Caco-2 (cell line): ENCODE results near the gene UNK. TPM values are rescaled to one million over a fixed set of nuclear protein-coding genes. Genes with fewer than 3 reads are reported as not detected.
"Not testable (repeated sequence)": the region's sequence is repeated elsewhere in the genome, so short reads cannot be mapped to it uniquely, and the experiment has no call there.

Experiments used
- BruUV-seq: library from RNA; stranded (reverse); fragments of 400-500 nt; replicated peaks from 2 replicates; lab custom pipeline; 2021; lab: Mats Ljungman, UMichigan
- CTCF ChIA-PET: fragments of 300-600 bp; sonication (Branson Sonifier 250); formaldehyde crosslinking; loops from one replicate; lab custom pipeline; 2022; ENCODE audit warnings: antibody characterized with exemption; lab: Charles Lee
- POLR2A ChIA-PET: fragments of 300-600 bp; sonication (Branson Sonifier 250); formaldehyde crosslinking; loops from one replicate; lab custom pipeline; 2022; ENCODE audit warnings: antibody characterized with exemption; lab: Charles Lee
- DNase-seq, 2 experiments: peaks; one replicate each; pipeline versions ENCODE4 v3.0.0 to v3.0.0-alpha.2; 2020 to 2022
- H3K27me3 ChIP-seq: replicated peaks from 2 replicates; pipeline ENCODE4 v1.6.0; 2011; ENCODE audit warnings: low read length; ENCODE audit not compliant: control insufficient read depth, insufficient read depth
- H3K36me3 ChIP-seq: 2 replicates; pipeline ENCODE4 v1.5.1; 2011; ENCODE audit warnings: low read length; ENCODE audit not compliant: control insufficient read depth, insufficient read depth
- H3K4me1 ChIP-seq: fragments of 250-450 bp; sonication (Bioruptor Pico); 2 replicates; pipeline ENCODE4 v1.5.1; 2020; ENCODE audit warnings: mild to moderate bottlenecking
- H3K4me3 ChIP-seq: 2 replicates; pipeline ENCODE4 v1.5.1; 2011; ENCODE audit warnings: low read depth, mild to moderate bottlenecking, control low read depth, low read length
- H3K9me3 ChIP-seq: fragments of 250-450 bp; sonication (Bioruptor Pico); 2 replicates; pipeline ENCODE4 v1.5.1; 2020; ENCODE audit warnings: mild to moderate bottlenecking, moderate library complexity
- H3K27ac Mint-ChIP-seq: one replicate; pipeline ENCODE4 v1.8.0; 2022; ENCODE audit warnings: mixed read lengths; ENCODE audit not compliant: unreplicated experiment
- H3K27me3 Mint-ChIP-seq: one replicate; pipeline ENCODE4 v1.8.0; 2022; ENCODE audit warnings: mixed read lengths; ENCODE audit not compliant: insufficient read depth, unreplicated experiment
- H3K36me3 Mint-ChIP-seq: one replicate; pipeline ENCODE4 v1.8.0; 2022; ENCODE audit warnings: mild to moderate bottlenecking, mixed read lengths; ENCODE audit not compliant: insufficient read depth, unreplicated experiment
- H3K4me1 Mint-ChIP-seq: one replicate; pipeline ENCODE4 v1.8.0; 2022; ENCODE audit warnings: low read depth, mixed read lengths; ENCODE audit not compliant: unreplicated experiment
- H3K4me3 Mint-ChIP-seq: one replicate; pipeline ENCODE4 v1.8.0; 2022; ENCODE audit warnings: mild to moderate bottlenecking, moderate library complexity, mixed read lengths; ENCODE audit not compliant: unreplicated experiment
- H3K9me3 Mint-ChIP-seq: one replicate; pipeline ENCODE4 v1.8.0; 2022; ENCODE audit warnings: mixed read lengths; ENCODE audit not compliant: unreplicated experiment
- CTCF ChIP-seq, 2 experiments: fragments of 200-600 bp in 1 of 2; IDR thresholded peaks; 1 replicate in 1 of 2; 2 replicates in 1 of 2; pipeline versions ENCODE4 v1.5.1 to v1.8.0; 2011 to 2022; ENCODE audit warnings: antibody characterized with exemption in 1 of 2, control low read depth in 1 of 2, inconsistent platforms in 1 of 2, low read depth in 1 of 2, low read length in 1 of 2, mild to moderate bottlenecking in 1 of 2, moderate library complexity in 1 of 2; ENCODE audit not compliant: insufficient read depth in 1 of 2, severe bottlenecking in 1 of 2, unreplicated experiment in 1 of 2
- intact Hi-C: fragments of 100-400 bp; cut with micrococcal nuclease; formaldehyde crosslinking; loops from one replicate; pipeline ENCODE4 v1.10.0; 2022; ENCODE audit not compliant: unreplicated experiment
- total RNA-seq: library from RNA; stranded (reverse); gene quantifications from 2 replicates; pipeline ENCODE4 v1.2.3, GENCODE V29; 2022

The UNK gene
- total RNA-seq, 1 experiment from 2014 or later = 33.3 TPM

DNA sequence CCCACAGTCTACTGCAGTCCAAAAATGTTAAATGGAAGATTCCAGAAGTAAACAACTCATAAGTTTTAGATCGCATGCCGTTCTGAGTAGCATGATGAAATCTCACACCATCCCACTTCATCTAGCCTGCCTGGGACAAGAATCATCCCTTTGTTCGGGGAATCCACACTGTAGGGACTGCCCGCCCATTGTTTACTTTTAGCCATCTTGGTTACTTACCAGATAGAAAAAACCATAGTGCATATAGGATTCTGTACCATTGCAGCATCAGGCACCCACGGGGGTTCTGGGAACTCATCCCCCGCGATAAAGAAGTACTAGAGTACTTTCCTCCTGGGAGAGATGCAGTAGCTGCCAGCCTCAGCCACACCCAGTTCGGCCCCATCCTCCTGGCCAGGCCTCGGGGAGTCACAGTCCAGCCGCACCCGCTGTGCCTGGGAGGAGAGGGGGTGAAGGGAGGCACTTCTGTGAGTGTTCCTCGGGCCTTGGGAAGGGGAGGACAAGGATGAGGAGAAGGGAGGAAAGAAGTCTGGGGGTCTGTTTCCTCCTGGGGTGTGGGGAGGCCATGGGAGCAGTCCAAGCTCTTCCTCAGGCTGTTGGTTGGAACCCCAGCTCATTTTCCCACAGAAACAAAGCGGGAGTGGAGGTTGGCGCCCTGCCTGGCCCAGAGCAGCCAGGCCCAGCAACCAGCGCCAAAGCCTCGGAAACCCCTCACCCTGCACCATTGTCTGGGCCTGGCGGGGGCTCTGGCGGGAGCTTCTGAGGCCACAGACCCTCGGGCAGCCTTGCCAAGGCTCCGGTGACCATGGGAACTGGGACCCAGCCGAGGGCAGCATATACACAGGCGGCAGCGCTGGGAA lies 84.9 kb downstream of the UNK start:
- BruUV-seq = no TSS peak
- intact Hi-C loops = no loop called here
- no peaks in the 10 kb centered on the region for H3K9me3 ChIP-seq
- no peaks in the 10 kb centered on the region for H3K36me3 Mint-ChIP-seq
- H3K4me3 Mint-ChIP-seq = no peak overlapping the region
- no peak for TF ChIP-seq CTCF (IDR thresholded peaks at IDR 0.05; ENCODE audit: insufficient read depth in 1 of 2, low read depth in 1 of 2, low read length in 1 of 2, severe bottlenecking in 1 of 2, unreplicated experiment in 1 of 2)
- ChIA-PET CTCF (interaction anchor here (0.6 kb wide), 1 partner anchor 34 kb away, joined by 3 read pairs; no protein-coding TSS in a partner anchor), POLR2A (no interaction called here)
- no peak for DNase-seq
- no peaks in the 10 kb centered on the region for H3K27me3 ChIP-seq
- no peaks in the 10 kb centered on the region for H3K36me3 ChIP-seq
- no peak overlapping the region for H3K4me3 ChIP-seq
- no peaks in the 10 kb centered on the region for H3K9me3 Mint-ChIP-seq
- H3K4me1 Mint-ChIP-seq = no peaks in the 10 kb centered on the region
- H3K4me1 ChIP-seq = peaks cover 9% of the 10 kb centered on the region; the same call in 1 of the 2 replicates
- peak overlapping the region; percentile 15 for H3K27ac Mint-ChIP-seq
- no peaks in the 10 kb centered on the region for H3K27me3 Mint-ChIP-seq

DNA sequence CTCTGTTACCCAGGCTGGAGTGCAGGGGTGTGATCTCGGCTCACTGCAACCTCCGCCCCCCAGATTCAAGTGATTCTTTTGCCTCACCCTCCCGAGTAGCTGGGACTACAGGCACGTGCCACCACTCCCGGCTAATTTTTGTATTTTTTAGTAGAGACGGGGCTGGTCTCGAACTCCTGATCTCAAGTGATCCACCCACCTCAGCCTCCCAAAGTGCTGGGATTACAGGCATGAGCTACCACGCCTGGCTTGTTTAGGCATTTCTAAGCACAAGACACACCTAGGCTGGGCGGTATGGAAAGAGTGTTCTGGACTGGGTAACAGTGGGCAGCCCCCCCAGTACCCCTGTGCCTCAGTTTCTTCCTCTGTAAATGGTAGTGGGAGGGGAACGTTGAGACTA lies 85.6 kb downstream of the UNK start:
- H3K36me3 Mint-ChIP-seq, H3K27ac Mint-ChIP-seq, H3K4me1 ChIP-seq, H3K4me3 ChIP-seq, H3K36me3 ChIP-seq, CTCF ChIA-PET, H3K9me3 ChIP-seq, BruUV-seq, H3K4me3 Mint-ChIP-seq, H3K27me3 ChIP-seq, H3K9me3 Mint-ChIP-seq, H3K27me3 Mint-ChIP-seq, intact Hi-C loops, H3K4me1 Mint-ChIP-seq, POLR2A ChIA-PET, DNase-seq: not testable (repeated sequence)

- DNase-seq = peak in 1 of 2 experiments; percentile 46
- intact Hi-C loops = no loop called here
- no peaks in the 10 kb centered on the region for H3K36me3 Mint-ChIP-seq
- H3K9me3 Mint-ChIP-seq = no peaks in the 10 kb centered on the region
- H3K4me3 Mint-ChIP-seq = no peak overlapping the region
- POLR2A ChIA-PET = interaction anchor here (0.6 to 1.4 kb wide), 3 partner anchors 18 to 266 kb away, joined by 3 to 6 read pairs (median 3); partner anchors contain the start of gene WBP2
- Histone ChIP-seq H3K36me3 (no peaks in the 10 kb centered on the region), H3K4me1 (peaks cover 22% of the 10 kb centered on the region), H3K4me3 (no peak overlapping the region), H3K9me3 (no peaks in the 10 kb centered on the region), H3K27me3 (no peaks in the 10 kb centered on the region)
- H3K27ac Mint-ChIP-seq = no peak overlapping the region
- no peaks in the 10 kb centered on the region for H3K27me3 Mint-ChIP-seq
- H3K4me1 Mint-ChIP-seq = peaks cover 12% of the 10 kb centered on the region
- CTCF ChIA-PET = interaction anchor here (1.3 to 2.0 kb wide), 2 partner anchors 15 to 18 kb away, joined by 3 to 8 read pairs; partner anchors contain the start of gene WBP2
- TF ChIP-seq CTCF (IDR thresholded peaks at IDR 0.05; ENCODE audit: insufficient read depth in 1 of 2, low read depth in 1 of 2, low read length in 1 of 2, severe bottlenecking in 1 of 2, unreplicated experiment in 1 of 2) = no peak
- BruUV-seq = no TSS peak
These were observed 88.1 kb downstream of the UNK start for GRCh38 chr17:75872434-75873351.
